ENCODE measurements around the gene WDR20.
"Not testable (repeated sequence)": the region's sequence is repeated elsewhere in the genome, so short reads cannot be mapped to it uniquely, and the experiment has no call there.

WDR20 gene

GRCh38 chr14:102164241-102164641, 24.5 kb downstream of the WDR20 start:
- no peak for DNase-seq (ENCODE audit: low read depth in 2 of 2, low spot score in 1 of 2)

- no peak for DNase-seq (ENCODE audit: low read depth in 2 of 2, low spot score in 1 of 2)
These were observed 25.3 kb downstream of the WDR20 start for GRCh38 chr14:102164965-102165364.

GRCh38 chr14:102170061-102170460, 30.4 kb downstream of the WDR20 start:
- DNase-seq (ENCODE audit: low read depth in 2 of 2, low spot score in 1 of 2), result no peak

GRCh38 chr14:102171173-102172020, 31.7 kb downstream of the WDR20 start:
- no peak for DNase-seq (ENCODE audit: low read depth in 2 of 2, low spot score in 1 of 2)

GRCh38 chr14:102172021-102172272, 32.2 kb downstream of the WDR20 start:
- DNase-seq (ENCODE audit: low read depth in 2 of 2, low spot score in 1 of 2), result not testable (repeated sequence)

- DNase-seq (ENCODE audit: low read depth in 2 of 2, low spot score in 1 of 2), result not testable (repeated sequence)
These were observed 33.0 kb downstream of the WDR20 start for GRCh38 chr14:102172721-102173120.

- no peak for DNase-seq (ENCODE audit: low read depth in 2 of 2, low spot score in 1 of 2)
These were observed 37.5 kb downstream of the WDR20 start for GRCh38 chr14:102177161-102177560.

GRCh38 chr14:102178806-102179205, 39.1 kb downstream of the WDR20 start:
- no peak for DNase-seq (ENCODE audit: low read depth in 2 of 2, low spot score in 1 of 2)

GRCh38 chr14:102180248-102180998, 40.7 kb downstream of the WDR20 start:
- DNase-seq (ENCODE audit: low read depth in 2 of 2, low spot score in 1 of 2), result no peak

- DNase-seq (ENCODE audit: low read depth in 2 of 2, low spot score in 1 of 2), result no peak
These were observed 41.5 kb downstream of the WDR20 start for GRCh38 chr14:102181187-102181586.

- DNase-seq (ENCODE audit: low read depth in 2 of 2, low spot score in 1 of 2), result no peak
These were observed 42.5 kb downstream of the WDR20 start for GRCh38 chr14:102182190-102182589.

- no peak for DNase-seq (ENCODE audit: low read depth in 2 of 2, low spot score in 1 of 2)
These were observed 43.4 kb downstream of the WDR20 start for GRCh38 chr14:102182936-102183619.

GRCh38 chr14:102183886-102184285, 44.2 kb downstream of the WDR20 start:
- DNase-seq (ENCODE audit: low read depth in 2 of 2, low spot score in 1 of 2), result no peak

- DNase-seq (ENCODE audit: low read depth in 2 of 2, low spot score in 1 of 2), result no peak
These were observed 44.8 kb downstream of the WDR20 start for GRCh38 chr14:102184316-102185035.

GRCh38 chr14:102185360-102185759, 45.7 kb downstream of the WDR20 start:
- no peak for DNase-seq (ENCODE audit: low read depth in 2 of 2, low spot score in 1 of 2)

GRCh38 chr14:102187044-102187443, 47.3 kb downstream of the WDR20 start:
- no peak for DNase-seq (ENCODE audit: low read depth in 2 of 2, low spot score in 1 of 2)

- DNase-seq (ENCODE audit: low read depth in 2 of 2, low spot score in 1 of 2), result no peak
These were observed 47.9 kb downstream of the WDR20 start for GRCh38 chr14:102187568-102188001.

- DNase-seq (ENCODE audit: low read depth in 2 of 2, low spot score in 1 of 2), result no peak
These were observed 48.5 kb downstream of the WDR20 start for GRCh38 chr14:102188187-102188586.

GRCh38 chr14:102189874-102190273, 50.2 kb downstream of the WDR20 start:
- DNase-seq (ENCODE audit: low read depth in 2 of 2, low spot score in 1 of 2), result no peak

GRCh38 chr14:102192840-102193502, 53.3 kb downstream of the WDR20 start:
- DNase-seq (ENCODE audit: low read depth in 2 of 2, low spot score in 1 of 2), result no peak

- no peak for DNase-seq (ENCODE audit: low read depth in 2 of 2, low spot score in 1 of 2)
These were observed 55.2 kb downstream of the WDR20 start for GRCh38 chr14:102194856-102195255.
